MM.1S (cell line): ENCODE measurements around the gene INSYN1.

Experiments
- CTCF ChIP-seq: fragments of 300-600 bp; sonication (generic); IDR thresholded peaks from 2 replicates; pipeline ENCODE4 v1.5.1; 2016; ENCODE audit warnings: antibody characterized with exemption, low read length, mixed read lengths
- EZH2 ChIP-seq: fragments of 300-600 bp; sonication (generic); optimal IDR thresholded peaks from 2 replicates; pipeline ENCODE3; 2017; ENCODE audit warnings: low read depth, mild to moderate bottlenecking, antibody characterized with exemption, low read length, mixed read lengths
- EZH2phosphoT487 ChIP-seq: fragments of 300-600 bp; sonication (generic); IDR thresholded peaks from 2 replicates; pipeline ENCODE4 v1.6.1; 2018; ENCODE audit warnings: antibody characterized with exemption, low read length

GRCh38 chr15:73746883-73747282 is 6.3 kb downstream of the INSYN1 start:
- TF ChIP-seq CTCF (no peak), EZH2 (no peak), EZH2phosphoT487 (no peak)
